Endometrial microvascular endothelial cells (primary cell): ENCODE measurements around the gene USP32. TPM values are rescaled to one million over a fixed set of nuclear protein-coding genes. Genes with fewer than 3 reads are reported as not detected.
"Not testable (repeated sequence)": the region's sequence is repeated elsewhere in the genome, so short reads cannot be mapped to it uniquely, and the experiment has no call there.

Experiments used
- in situ Hi-C: cut with HindIII; loops from 2 replicates; pipeline ENCODE4 v1.10.0; 2017; ENCODE audit warnings: low sequenced_read_pairs, low pct_unique_long_range_greater_than_20kb; ENCODE audit errors: inconsistent ontology term
- total RNA-seq: library from RNA; depleted of rRNA; stranded (reverse); fragments of >200 nt; gene quantifications from one replicate; pipeline ENCODE4 v1.2.3, GENCODE V29; 2015; ENCODE audit errors: inconsistent ontology term

The USP32 gene
- total RNA-seq, 1 donor from 2014 or later = 27.8 TPM

DNA sequence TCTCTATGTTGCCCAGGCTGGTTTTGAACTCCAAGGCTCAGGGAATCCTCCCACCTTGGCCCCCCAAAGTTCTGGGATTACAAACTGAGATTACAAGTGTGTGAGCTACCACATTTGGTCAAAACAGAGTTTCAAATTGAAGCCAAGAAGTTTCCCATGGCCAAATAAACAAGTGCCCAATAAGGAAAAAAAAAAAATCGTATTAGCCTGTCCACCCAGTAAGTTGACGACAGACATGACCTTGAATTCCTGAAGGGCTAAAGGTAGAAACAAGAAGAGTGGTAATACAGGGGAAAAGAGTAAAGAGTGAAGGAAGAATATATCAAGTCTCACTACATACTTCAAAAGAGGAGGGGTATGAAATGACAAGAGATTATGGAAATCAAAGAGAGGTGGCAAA, 176.0 kb downstream of the USP32 start:
- in situ Hi-C loops = not testable (repeated sequence)

DNA sequence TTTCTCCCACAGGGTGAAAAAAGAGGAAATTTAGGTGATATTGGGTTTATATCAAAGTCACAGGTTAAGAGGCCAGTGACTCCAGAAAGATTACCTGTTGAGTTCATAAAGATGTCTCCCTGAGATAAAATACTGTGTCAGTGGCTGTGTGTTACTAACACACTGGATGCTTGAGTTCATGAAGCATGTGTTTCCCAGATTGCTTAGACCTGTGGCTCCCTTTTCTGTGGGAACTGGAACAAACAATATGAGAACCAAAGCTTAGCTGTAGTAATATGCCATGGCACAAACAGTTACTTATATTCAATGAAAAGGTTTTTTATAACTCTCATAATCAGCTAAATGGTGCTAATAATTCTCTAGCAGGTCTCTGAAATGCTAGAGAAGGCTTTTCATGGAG, 180.7 kb downstream of the USP32 start:
- in situ Hi-C loops = not testable (repeated sequence)

DNA sequence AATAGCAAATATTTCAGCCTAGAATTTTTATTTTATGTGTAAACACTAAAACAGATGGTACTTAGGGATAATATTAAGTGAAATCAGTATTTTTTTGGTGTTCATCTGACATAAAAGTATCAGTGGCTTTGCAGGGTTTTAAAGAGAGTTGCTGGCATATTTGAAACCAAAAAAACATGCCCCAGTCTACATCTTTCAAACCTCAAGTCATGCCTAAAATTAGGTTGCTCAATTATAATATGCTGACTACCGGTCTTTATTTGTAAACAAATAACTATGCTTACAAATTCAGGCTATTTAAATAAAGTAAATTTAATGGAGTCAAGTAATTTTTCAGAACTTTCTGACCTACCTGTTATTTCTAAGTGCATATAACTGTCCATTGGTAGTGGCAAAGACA, 183.6 kb downstream of the USP32 start:
- in situ Hi-C loops = not testable (repeated sequence)

DNA sequence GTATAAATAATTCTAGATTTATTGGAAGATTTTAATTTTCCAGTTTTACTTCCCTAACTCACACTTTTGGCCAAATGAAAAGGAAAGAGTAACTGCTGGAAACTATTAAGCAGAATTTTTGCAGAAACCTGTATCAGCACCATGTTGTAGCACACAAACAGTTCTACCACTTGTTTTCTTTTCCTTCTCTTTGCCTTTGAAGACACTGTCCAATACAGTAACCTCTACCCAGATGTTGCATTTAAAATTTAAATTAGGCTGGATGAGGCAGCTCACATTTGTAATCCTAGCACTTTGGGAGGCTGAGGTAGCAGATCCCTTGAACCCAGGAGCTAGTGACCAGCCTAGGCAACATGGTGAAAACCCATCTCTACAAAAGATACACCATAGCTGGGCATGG, 186.2 kb downstream of the USP32 start:
- in situ Hi-C loops = not testable (repeated sequence)

DNA sequence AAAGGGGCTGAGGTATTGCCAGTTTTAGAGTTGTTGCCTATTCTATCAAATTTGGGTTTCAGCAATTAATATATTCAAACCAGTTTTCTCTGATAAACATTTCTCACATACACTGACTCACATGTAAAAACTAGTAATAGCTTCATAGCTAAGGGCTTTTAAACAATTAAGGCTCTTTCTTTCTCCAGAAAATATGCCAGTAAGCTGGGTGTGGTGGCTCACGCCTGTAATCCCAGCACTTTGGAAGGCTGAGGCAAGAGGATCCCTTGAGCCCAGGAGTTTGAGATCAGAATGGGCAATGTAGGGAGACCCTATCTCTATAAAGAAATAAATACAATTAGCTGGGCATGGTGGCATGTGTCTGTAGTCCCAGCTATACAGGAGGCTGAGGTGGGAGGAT, 193.3 kb downstream of the USP32 start:
- in situ Hi-C loops = not testable (repeated sequence)

DNA sequence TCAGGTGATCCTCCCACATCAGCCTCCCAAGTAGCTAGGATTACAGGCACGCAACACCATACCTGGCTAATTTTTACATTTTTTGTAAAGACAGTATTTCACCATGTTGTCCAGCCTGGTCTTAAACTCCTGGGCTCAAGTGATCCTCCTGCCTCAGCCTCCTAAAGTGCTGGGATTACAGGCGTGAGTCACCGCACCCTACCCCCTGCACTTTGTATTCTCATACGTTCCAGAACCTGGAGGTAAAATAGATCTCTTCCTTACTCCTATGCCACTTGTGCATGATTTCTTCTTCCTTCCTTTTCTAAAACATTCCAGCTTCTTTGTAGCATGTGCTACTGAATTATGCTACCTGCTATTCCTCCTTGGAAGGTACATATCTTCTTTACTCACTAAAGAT, 197.8 kb downstream of the USP32 start:
- in situ Hi-C loops = not testable (repeated sequence)

DNA sequence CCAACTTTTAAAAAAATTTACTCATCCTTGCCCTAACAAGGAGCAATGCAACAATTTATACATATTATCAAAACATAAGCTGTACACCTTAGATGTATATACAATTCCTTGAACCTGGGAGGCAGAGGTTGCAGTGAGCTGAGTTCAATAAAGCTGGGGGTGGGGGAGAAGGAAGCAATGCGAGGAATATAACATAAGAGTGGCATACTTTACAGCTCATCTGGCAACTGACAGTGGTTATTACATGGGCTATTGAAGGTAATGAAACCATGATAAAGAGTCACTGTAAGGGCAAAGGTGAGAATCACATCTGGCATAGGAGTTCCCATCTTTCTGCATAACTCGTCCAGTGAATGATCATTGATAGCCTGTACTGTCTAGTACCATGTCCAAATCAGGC, 198.5 kb downstream of the USP32 start:
- in situ Hi-C loops = no loop called here

DNA sequence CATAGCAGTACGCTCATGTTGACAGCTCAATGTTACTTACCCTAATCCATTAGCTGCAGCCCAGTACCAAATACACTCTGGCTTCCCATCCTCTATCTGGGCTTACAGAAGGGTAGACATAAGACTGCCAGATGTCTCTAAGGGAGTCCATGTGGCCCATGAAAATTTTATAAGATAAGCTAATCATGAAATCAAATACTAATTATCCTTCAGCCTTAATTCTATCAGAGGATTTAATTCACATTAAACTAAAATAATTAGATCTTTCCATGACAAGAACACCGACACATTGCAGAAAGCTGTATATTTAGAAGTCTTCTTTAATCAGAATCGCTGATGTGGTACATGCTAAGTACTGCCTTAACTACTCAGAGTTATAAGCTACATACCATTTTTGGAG, 198.9 kb downstream of the USP32 start:
- in situ Hi-C loops = not testable (repeated sequence)

DNA sequence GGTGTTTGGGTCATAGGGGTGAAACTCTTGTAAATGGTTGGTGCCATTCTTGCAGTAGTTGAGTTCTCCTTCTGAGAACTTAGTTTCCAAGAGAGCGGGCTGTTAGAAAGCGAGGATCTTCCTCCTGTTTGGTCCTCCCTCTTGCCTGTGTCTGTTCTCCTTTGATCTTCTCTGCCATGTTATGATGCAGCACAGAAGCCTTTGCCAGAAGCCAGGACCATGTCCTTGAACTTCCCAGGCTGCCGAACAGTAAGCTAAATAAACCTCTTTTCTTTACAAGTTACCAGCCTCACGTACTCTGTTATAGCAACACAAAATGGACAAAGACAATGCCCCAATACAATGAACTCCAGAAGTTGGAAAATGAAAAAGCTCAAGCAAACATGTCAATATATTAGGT, 201.9 kb downstream of the USP32 start:
- in situ Hi-C loops = not testable (repeated sequence)

DNA sequence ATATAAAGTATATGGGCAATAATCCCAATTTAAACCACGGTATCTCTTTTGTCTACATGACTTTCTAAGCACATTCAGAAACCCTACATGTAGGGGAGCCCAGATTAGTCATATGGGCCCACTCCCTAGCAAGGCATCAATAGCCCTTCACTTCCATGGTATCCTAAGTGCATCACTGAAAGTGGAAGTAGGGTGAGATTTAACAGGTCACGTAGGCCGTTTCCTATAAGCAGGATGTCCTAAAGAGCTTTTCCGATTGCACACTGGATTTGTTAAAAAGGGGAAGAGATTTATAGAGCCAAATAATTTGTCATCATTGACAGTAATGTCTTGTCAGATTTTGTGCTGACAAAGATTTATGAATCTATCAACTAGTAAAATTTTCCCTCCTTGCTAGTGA, 203.2 kb downstream of the USP32 start:
- in situ Hi-C loops = no loop called here

DNA sequence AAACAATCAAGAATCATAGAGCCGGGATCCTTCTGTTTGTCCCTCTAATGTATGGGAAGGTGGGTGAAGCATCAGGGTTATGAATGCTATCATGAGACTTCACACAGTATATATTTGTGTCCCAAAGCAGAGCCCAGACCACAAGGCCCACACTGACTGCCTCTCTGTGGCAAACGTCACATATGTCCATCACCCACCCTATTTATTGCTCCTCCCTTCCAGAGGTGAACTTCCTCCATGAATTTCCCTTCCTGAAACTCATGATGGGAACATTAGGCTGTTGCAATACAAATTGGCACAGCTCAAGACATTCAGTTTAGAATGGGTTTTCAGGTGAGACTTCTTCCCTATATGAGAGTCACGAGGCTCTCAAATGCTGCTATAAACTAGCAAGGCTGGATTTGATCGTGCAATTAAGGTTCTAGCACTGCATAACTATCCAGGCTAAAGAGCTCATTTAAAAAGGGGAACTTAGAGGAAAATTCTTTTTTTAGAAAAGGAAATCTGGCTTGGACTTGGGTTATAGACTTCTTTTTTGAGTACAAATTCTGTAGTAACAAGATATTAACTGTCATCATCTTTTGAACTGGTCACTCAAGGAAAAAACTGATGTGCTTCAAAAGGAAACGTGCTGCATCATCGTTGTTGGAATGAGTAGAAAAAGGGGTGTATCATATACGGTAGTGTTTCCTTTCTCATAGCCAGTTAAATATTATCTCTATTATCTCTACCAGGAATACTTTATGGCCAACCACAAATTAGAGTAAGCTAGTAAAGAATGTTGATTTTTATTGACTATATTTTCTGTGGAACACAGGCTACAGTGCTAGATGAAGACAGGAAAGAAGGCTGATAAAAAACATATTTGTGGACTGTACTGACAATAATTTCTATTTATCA, 204.8 kb downstream of the USP32 start:
- in situ Hi-C loops = not testable (repeated sequence)

DNA sequence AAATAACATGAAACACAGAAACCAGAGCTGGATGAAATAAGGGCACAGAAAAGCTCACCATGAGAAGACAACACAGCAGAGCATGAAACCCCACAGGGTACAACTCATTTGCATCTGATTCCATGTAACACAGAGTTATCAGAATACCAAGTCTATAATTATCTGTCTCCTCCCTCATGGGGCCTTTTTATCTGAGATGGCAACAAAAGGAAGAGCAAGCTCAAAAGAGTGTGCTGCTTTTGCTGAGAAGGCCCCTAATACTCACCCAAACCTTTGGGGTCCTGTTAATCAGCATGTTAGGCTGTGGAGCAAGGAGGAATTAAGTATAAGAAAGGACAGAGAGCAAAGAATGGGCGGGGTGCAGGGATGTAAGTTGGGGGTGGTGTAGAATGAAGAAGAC, 205.6 kb downstream of the USP32 start:
- in situ Hi-C loops = not testable (repeated sequence)

DNA sequence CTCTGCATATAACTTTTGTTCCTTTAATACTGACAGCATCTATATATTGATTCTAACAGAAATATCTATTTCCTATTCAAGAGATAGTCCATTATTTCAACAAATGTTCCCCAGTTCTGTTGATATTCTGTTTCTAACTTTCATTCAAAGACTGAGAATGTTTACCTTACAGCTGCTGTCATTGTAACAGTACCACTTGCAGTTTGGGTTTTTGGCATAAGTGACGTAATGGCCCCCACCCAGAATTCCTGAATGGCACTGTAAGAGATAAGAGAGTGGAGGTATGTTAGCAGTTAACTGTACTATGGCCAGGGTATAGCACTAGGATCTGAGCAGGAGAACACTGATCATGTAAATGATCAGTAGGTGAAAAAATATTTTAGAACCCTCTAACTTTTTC, 211.6 kb downstream of the USP32 start:
- in situ Hi-C loops = not testable (repeated sequence)

DNA sequence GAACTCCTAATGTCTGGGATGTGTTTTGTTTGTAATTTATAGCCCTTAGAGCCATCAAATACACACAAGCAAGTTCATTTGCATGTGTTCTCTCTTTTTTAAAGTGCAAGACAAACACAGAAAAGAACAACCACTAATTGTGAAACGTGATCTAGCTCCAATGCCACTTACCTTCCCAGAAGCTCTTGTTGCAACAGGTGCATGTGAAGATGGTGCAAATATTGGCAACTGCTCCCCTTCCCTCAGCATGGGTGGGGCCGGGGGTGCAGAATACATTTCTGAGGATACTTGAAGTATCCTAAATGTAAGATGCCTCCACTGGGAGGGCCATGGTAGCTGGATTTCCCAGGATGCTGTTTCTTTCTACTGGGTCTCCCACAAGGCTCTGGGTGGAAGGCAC, 213.8 kb downstream of the USP32 start:
- in situ Hi-C loops = not testable (repeated sequence)

DNA sequence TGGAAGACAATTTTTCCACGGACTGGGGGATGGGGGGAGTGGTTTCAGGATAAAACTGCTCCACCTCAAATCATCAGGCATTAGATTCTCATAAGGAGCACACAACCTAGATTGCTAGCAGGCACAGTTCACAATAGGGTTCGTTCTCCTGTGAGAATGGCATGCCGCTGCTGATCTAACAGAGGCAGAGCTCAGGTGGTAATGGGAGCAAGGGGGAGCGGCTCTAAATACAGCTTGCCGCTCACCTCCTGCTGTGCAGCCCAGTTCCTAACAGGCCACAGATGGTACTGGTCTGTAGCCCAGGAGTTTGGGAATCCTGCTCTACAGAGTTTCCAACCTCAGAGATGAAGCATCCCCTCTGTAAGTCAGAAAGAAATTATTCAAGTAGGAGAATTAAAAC, 215.2 kb downstream of the USP32 start:
- in situ Hi-C loops = not testable (repeated sequence)

DNA sequence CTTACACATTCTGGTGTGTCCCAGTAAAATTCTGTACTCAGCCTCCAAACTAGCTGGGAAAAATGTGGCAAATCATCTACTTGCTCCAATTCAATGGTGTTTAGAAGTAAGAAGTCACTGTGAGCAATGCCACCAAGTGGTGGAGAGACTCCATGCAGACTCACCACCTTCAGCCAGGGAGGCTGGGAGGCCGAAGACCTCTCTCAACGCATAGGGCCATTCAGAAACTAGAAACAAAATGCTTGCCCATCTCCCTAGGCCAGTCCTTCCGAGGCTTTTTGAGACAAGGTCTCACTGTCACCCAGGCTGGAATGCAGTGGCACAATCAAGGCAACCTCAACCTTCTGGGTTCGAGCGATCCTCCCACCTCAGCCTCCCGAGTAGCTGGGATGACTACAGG, 217.2 kb downstream of the USP32 start:
- in situ Hi-C loops = not testable (repeated sequence)

DNA sequence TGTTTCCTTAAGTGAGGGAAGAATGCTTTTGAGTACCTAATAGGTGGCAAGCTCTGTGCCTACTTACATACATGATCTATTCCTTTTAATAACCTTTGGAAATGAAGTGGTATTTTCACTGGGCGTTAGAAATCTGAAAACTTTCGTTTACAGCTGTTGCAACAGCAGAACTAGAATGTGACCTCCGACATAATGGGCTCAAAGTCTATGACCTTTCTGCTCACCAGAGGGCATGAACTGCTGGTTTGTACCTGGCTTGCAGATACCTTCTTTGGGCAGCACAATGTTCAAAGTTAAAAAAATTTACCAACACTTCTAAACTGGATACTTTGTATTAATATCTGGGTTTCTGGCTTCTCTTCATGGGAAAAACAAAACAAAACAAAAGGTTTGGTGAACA, 217.9 kb downstream of the USP32 start:
- in situ Hi-C loops = no loop called here

DNA sequence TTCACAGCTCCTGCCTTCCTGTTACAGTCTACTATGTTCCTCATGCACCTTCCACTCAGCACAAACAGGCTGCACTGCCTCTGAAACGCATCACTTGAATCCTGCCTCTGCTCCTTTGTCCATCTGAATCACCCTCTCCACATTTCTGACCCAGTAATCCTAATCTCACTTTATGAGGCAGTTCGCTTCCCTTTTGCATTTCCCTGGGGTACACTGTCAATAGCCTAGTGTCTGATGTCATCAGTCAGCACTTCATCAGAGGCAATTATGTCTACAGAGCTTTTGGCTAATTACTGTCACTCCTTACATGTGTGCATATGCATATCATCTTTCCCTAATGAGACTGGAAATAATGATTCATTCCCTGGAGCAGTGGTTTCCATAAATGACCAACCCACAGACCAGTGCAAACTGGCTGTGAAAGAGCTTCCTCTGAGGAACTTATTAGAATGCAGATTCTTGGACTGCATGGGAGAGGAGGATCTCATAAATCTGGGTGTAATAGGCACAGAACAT, 218.6 kb downstream of the USP32 start:
- in situ Hi-C loops = no loop called here

DNA sequence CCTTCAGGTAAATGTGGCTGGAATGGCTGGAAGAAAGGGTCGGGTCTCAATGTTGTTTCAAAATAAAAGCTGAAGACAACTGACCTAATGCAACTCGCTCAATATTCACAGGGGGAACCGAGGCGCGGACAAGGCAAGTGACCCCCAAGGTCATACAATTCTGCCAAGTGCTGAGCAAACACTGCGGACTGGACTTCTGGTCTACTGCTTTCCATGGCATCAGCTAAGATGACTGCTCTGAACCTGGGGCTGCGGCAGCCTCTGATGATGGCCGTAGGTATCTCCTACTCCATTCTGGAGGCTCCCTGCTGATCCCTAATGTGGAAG, 220.2 kb downstream of the USP32 start:
- in situ Hi-C loops = no loop called here

DNA sequence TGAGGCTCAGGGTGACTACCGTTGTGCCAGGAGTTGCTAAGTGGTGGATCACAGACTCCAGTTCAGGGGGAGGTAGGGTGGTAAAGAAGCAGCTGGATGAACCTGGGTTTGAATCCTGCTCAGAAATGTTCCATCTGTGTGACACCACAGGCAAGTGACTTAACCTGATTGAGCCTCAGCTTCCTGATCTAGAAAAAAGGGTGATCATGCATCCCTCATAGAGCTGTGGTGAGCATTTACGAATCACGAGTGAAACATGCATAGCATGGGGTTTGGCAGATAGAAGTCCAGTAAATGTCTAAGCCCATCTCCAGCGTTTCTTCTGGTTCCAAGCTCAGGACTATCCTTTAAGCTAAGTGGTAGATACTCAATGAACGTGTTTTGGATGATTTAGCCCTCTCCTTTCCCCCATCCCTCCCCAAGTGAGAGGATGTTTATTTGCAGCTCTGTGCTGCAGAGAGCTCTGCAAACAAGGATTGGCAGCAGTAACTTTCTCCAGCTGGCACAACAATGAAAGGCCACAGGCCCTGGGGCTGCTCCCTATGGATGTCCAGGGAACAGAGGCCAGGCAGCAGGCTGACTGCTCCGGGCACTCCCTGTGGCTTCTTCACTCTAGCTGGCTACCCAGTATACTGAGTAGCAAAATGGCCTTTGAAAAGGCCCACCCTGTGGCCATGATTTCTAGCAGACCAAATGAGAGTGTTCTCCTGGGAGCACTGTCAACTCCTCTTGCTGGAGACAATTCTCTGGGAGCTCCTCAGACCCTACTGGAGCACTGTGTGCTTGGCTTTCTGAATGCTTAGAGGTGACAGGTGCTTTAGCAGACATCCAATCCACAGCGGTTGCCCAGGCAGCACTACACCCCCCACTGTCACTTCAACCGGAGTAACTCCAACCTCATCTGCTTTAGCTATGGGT, 220.8 kb downstream of the USP32 start:
- in situ Hi-C loops = no loop called here
